PC-9 (cell line): ENCODE results near the gene GTF3C2.

Experiments
- CTCF ChIP-seq: fragments of 200-600 bp; sonication (generic); conservative IDR thresholded peaks from 2 replicates; pipeline ENCODE4 v1.6.1; 2017; ENCODE audit warnings: mixed run types, antibody characterized with exemption, mild to moderate bottlenecking, moderate library complexity
- EZH2 ChIP-seq: fragments of 200-600 bp; sonication (generic); IDR thresholded peaks from 2 replicates; pipeline ENCODE4 v1.8.0; 2017; ENCODE audit warnings: antibody characterized with exemption, low read depth

GRCh38 chr2:27303093-27304025, 53.2 kb downstream of the GTF3C2 start:
- peak; percentile 97 for TF ChIP-seq CTCF
- no peak for TF ChIP-seq EZH2
